Measurements from ENCODE around the gene RAB30.

DNA sequence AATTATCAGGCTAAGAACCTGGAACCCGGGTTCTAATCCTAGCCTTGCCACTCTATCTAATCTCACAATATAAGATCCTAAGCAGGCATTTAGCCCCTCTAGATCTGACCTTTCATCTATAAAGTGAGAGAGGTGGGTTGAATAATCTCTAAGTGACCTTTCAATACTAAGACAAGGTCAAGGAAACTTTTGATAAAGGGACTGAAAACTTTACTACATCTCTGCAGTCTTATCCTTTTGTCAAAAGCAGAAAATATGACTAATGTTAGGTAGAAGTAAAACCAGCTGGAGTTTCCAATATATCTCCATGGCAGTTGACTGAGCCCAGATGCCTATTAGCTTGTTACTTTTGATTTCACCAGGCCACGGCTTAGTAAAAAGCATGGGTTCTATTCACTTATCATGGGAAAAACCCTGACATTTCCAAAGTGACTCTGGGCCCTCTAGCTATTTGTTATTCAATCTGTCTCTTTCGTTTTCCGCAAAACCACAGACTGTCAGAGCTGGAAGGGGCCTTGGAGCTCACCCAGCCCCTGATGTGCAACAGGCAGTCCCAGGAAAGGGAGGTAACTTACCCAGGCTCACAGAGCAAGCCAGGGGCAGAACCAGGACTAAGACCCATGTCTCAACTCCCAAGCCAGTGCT, 75.8 kb downstream of the RAB30 start:
- TF ChIP-seq, protein P1, sequence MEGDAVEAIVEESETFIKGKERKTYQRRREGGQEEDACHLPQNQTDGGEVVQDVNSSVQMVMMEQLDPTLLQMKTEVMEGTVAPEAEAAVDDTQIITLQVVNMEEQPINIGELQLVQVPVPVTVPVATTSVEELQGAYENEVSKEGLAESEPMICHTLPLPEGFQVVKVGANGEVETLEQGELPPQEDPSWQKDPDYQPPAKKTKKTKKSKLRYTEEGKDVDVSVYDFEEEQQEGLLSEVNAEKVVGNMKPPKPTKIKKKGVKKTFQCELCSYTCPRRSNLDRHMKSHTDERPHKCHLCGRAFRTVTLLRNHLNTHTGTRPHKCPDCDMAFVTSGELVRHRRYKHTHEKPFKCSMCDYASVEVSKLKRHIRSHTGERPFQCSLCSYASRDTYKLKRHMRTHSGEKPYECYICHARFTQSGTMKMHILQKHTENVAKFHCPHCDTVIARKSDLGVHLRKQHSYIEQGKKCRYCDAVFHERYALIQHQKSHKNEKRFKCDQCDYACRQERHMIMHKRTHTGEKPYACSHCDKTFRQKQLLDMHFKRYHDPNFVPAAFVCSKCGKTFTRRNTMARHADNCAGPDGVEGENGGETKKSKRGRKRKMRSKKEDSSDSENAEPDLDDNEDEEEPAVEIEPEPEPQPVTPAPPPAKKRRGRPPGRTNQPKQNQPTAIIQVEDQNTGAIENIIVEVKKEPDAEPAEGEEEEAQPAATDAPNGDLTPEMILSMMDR (IDR thresholded peaks at IDR 0.05; ENCODE audit: poor library complexity, severe bottlenecking), result no peak
- TF ChIP-seq POLR2AphosphoS5 (IDR thresholded peaks at IDR 0.05), result no peak
- TF ChIP-seq, protein P2, sequence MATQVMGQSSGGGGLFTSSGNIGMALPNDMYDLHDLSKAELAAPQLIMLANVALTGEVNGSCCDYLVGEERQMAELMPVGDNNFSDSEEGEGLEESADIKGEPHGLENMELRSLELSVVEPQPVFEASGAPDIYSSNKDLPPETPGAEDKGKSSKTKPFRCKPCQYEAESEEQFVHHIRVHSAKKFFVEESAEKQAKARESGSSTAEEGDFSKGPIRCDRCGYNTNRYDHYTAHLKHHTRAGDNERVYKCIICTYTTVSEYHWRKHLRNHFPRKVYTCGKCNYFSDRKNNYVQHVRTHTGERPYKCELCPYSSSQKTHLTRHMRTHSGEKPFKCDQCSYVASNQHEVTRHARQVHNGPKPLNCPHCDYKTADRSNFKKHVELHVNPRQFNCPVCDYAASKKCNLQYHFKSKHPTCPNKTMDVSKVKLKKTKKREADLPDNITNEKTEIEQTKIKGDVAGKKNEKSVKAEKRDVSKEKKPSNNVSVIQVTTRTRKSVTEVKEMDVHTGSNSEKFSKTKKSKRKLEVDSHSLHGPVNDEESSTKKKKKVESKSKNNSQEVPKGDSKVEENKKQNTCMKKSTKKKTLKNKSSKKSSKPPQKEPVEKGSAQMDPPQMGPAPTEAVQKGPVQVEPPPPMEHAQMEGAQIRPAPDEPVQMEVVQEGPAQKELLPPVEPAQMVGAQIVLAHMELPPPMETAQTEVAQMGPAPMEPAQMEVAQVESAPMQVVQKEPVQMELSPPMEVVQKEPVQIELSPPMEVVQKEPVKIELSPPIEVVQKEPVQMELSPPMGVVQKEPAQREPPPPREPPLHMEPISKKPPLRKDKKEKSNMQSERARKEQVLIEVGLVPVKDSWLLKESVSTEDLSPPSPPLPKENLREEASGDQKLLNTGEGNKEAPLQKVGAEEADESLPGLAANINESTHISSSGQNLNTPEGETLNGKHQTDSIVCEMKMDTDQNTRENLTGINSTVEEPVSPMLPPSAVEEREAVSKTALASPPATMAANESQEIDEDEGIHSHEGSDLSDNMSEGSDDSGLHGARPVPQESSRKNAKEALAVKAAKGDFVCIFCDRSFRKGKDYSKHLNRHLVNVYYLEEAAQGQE (IDR thresholded peaks at IDR 0.05; ENCODE audit: borderline replicate concordance), result no peak
- no peak for TF ChIP-seq EZH2 (IDR thresholded peaks at IDR 0.05; ENCODE audit: borderline replicate concordance, insufficient read depth, low read length, poor library complexity, severe bottlenecking)
- no peak for TF ChIP-seq EP300 (conservative IDR thresholded peaks at IDR 0.05; ENCODE audit: poor library complexity, severe bottlenecking)
- no peak for TF ChIP-seq SMC3 (conservative IDR thresholded peaks at IDR 0.05; ENCODE audit: poor library complexity)
- TF ChIP-seq TAF1 (IDR thresholded peaks at IDR 0.05; ENCODE audit: low read depth), result no peak
- no peak for TF ChIP-seq MXI1 (conservative IDR thresholded peaks at IDR 0.05; ENCODE audit: poor library complexity, severe bottlenecking)
- no peak for TF ChIP-seq RAD21 (conservative IDR thresholded peaks at IDR 0.05)
